GM21576 (cell line): ENCODE data around the gene CMA1.
"Not testable (repeated sequence)": the region's sequence is repeated elsewhere in the genome, so short reads cannot be mapped to it uniquely, and the experiment has no call there.

Experiments
- ATAC-seq: cut with Tn5 transposase; IDR thresholded peaks from one replicate; pipeline ENCODE4 v1.9.1; 2021; ENCODE audit warnings: mild to moderate bottlenecking, moderate library complexity; ENCODE audit not compliant: unreplicated experiment

Gene CMA1

DNA sequence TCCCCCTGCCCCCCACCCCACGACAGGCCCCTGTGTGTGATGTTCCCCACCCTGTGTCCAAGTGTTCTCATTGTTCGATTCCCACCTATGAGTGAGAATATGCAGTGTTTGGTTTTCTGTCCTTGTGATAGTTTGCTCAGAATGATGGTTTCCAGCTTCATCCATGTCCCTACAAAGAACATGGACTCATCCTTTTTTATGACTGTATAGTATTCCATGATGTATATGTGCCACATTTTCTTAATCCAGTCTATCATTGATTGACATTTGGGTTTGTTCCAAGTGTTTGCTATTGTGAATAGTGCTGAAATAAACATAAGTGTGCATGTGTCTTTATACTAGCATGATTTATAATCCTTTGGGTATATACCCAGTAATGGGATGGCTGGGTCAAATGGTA, 37.6 kb downstream of the CMA1 start:
- ATAC-seq, result not testable (repeated sequence)

DNA sequence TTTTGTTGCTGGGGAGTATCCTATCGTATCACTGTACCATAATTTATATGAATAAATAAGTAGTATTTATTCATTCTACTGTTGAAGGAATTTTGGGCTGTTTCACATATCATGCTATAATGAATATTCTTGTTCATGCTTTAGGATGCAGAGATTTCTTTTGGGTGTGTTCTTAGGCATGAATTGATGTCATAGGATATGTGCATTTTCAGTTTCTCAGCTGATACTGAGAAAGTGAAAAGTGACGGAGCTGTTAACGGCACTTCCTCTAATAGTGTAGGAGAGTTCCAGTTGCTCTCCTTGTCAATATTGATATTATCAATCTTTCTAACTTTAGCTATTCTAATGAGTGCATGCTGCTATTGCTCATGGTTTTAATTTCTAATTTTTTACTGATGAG, 42.3 kb downstream of the CMA1 start:
- ATAC-seq, result no peak

DNA sequence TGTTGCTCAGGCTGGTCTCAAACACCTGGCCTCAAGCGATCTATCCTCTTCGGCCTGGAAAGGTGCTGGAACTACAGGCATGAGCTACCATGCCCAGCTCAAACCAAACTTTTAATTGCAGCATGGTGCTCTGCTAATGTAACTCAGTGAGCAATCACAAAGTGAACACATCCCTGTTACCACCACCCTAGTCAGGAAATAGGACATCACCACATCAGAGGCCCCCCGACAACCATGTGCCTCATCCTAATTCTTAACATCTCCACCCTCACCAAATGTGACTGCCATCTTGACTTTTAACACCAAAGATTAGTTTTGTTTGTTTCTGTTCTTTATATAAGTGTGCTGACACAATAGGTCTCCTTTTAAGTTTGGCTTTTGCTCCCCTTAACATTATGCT, 42.7 kb downstream of the CMA1 start:
- ATAC-seq, result no peak

DNA sequence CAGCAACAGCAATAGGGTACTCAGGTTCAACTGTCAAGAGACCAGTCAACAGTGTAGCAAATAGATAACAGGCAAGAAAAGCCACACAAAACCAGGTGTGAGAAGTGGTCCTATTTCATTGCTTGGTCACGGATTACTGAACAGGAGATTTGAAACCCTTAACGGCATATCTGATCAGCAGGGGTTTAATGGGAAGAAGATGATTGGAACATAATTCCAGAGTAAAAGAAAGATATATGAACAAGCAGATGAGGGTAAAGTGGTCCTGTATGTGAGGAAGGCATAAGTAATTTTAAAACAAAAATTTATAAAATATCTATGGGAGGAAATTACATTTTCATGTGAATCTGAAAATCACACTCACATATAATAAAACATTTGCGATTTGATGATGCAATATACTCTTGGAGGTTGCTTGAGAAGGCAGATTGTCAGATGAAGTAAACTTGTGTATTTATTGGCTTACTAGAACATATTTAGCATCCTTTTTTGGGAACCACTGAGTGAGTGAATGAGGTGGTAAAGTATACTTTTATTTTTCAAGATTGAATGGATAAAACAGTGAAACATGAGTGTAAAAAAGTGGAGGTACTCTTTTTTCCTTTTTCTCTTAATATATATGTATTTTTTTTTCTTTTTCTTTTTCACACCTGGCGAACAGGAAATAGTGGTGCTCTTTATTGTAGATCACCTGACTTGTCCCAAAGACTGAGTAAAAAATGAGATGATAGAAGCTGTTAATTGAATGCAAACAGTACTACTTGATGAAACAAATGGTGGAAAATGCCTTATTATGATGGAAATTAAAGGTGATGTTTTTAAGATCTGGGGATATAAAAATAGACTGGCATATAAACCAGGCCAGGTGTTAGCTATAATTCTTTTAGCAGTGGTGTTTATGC, 43.9 kb downstream of the CMA1 start:
- no peak for ATAC-seq

DNA sequence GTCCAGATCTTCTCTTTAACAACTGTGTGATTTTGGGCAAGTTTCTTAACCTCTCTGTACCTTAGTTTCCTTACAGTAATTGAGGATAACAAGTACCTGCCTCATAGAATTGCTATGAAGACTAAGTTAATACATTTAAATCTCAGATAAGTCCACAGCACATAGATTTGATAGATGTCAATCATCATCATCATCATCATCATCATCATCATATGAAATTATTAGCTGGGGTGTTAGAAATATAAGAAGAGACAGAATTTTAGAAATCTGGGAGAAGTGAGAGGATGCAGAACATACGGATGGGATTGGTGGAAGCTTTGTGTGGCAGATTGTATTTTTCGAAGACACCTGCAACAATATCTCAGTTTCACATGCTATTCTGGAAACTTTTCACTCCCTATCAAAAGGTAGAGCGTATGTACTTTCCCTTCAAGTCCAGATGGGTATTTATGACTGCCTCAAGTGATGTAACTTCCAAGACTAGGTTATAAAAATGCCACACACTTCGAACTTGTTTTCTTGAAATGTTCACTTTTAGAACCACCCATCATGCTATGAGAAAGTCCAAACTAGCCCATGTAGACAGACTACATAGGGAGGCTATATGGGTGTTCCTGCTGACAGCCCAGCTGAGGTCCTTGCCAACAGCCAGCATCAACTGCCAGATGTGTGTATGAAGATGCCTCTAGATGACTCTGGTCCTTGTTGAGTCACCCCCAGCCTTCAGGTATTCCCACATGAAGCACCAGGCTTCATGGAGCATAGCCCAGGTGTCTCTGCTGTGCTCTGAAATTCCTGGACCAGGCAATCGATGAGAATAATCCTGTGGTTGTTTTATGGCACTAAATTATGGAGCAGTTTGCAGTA, 44.8 kb downstream of the CMA1 start:
- ATAC-seq, result no peak

DNA sequence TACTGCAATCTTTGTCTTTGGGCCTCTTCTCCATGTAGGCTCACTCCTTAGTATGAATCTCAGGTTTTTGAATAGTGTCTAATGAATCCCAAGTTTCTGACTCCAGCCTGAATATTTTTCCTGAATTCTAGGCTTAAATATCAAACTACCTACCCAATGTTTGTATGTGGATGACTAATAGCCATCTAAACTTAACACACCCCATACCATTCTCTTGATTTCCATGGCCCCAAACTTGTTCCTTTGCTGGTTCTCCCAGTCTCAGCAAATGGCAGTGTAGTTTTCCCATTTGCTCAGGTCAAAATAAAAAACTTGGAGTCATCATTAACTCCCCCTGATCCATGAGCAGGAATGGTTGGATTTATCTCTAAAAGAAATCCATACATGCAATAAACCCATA, 46.7 kb downstream of the CMA1 start:
- no peak for ATAC-seq

DNA sequence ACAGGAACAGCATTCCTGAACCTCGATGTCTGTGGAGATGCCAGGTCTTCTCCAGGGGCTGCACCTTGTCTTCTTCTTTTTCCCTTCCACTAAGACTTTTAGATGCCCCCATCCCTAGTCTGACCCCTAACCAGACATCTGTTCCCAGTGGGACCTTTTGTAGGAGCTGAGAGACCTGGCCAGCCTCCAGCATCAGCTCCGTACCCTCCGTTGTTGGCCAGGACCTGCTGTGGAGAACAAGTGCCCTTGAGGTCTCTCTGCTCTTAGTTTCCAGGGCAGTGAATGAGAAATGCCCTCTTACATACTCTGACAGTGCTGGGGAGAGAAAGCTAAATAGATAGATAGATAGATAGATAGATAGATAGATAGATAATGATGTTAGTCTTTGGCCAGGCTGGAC, 48.7 kb downstream of the CMA1 start:
- no peak for ATAC-seq

DNA sequence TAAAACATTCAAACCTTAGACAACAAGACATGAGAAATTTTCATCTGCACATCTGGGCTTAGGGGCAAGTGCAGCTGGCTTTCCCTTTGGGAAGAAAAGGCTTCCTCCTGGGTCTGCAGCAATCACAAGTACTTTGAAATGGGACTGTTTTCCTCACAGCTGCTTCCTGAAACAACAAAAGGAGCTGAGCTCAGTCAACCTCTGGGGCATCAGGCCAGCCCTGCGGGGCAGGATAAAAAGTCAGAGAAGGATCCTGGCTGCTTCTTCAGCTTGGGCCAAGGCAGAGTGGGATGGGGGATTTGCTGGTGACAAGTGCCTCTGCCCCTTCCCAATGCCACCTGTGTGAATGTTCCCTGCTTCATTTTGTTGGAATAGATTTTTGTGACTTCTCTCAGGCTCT, 49.3 kb downstream of the CMA1 start:
- no peak for ATAC-seq

DNA sequence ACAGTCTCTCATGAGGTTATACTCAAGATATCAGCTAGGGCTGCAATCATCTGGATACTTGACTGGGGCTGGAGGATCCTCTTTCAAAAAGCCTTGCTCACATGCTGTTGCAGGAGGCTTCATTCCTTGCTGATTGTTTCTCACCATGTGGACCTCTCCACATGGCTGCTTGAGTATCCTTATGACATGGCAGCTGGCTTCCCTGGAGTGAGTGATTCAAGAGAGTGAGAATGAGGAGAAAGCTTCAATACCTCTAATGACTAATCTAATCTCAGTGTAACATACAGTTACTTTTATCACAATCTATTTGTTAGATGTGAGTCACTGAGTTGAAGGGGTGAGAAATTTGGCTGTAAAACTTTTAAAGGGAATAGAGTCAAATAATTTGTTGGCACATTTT, 51.1 kb downstream of the CMA1 start:
- ATAC-seq, result no peak
